GM23248 (cell line): ENCODE measurements around the gene JDP2. TPM values are rescaled to one million over a fixed set of nuclear protein-coding genes. Genes with fewer than 3 reads are reported as not detected.

Experiments used
- DNase-seq: peaks from one replicate; pipeline ENCODE4 v3.0.0-alpha.2; 2015
- H2AFZ ChIP-seq: fragments of 200-600 bp; sonication (generic); 2 replicates; pipeline ENCODE4 v1.6.1; 2016; ENCODE audit warnings: antibody characterized with exemption
- H3F3A ChIP-seq: fragments of 200-600 bp; sonication (generic); 2 replicates; pipeline ENCODE4 v1.6.1; 2016; ENCODE audit warnings: mild to moderate bottlenecking, antibody characterized with exemption, mixed run types; ENCODE audit not compliant: insufficient read depth
- H3K27ac ChIP-seq: fragments of 200-600 bp; sonication (generic); 2 replicates; pipeline ENCODE4 v1.5.1; 2016; ENCODE audit warnings: mild to moderate bottlenecking
- H3K27me3 ChIP-seq: fragments of 200-600 bp; sonication (generic); replicated peaks from 2 replicates; pipeline ENCODE4 v1.6.1; 2016; ENCODE audit warnings: mild to moderate bottlenecking; ENCODE audit not compliant: insufficient read depth
- H3K36me3 ChIP-seq: fragments of 200-600 bp; sonication (generic); 2 replicates; pipeline ENCODE4 v1.6.1; 2016; ENCODE audit warnings: low read depth, mild to moderate bottlenecking
- H3K4me1 ChIP-seq: fragments of 200-600 bp; sonication (generic); 2 replicates; pipeline ENCODE4 v1.6.1; 2016; ENCODE audit warnings: mild to moderate bottlenecking; ENCODE audit not compliant: insufficient read depth
- H3K4me2 ChIP-seq: fragments of 200-600 bp; sonication (generic); one replicate; pipeline ENCODE4 v1.6.1; 2016; ENCODE audit warnings: mild to moderate bottlenecking; ENCODE audit not compliant: unreplicated experiment
- H3K4me3 ChIP-seq: fragments of 200-600 bp; sonication (generic); 2 replicates; pipeline ENCODE4 v1.5.1; 2016; ENCODE audit warnings: mild to moderate bottlenecking
- H3K79me2 ChIP-seq: fragments of 200-600 bp; sonication (generic); 2 replicates; pipeline ENCODE4 v1.6.1; 2016; ENCODE audit warnings: mild to moderate bottlenecking; ENCODE audit not compliant: insufficient read depth
- H3K9ac ChIP-seq: fragments of 200-600 bp; sonication (generic); 2 replicates; pipeline ENCODE4 v1.6.1; 2016; ENCODE audit warnings: mild to moderate bottlenecking
- H3K9me2 ChIP-seq: fragments of 200-600 bp; sonication (generic); 2 replicates; pipeline ENCODE4 v1.6.1; 2016; ENCODE audit warnings: mixed run types, mild to moderate bottlenecking, moderate library complexity; ENCODE audit not compliant: insufficient read depth
- H3K9me3 ChIP-seq: fragments of 200-600 bp; sonication (generic); one replicate; pipeline ENCODE4 v1.6.1; 2017; ENCODE audit warnings: low read depth
- H4K20me1 ChIP-seq: fragments of 200-600 bp; sonication (generic); 2 replicates; pipeline ENCODE4 v1.6.0; 2016; ENCODE audit not compliant: insufficient read depth
- EZH2 ChIP-seq: fragments of 200-600 bp; sonication (generic); IDR thresholded peaks from 2 replicates; pipeline ENCODE4 v1.6.1; 2018; ENCODE audit warnings: antibody characterized with exemption, mild to moderate bottlenecking; ENCODE audit not compliant: insufficient read depth, poor library complexity, severe bottlenecking
- EZH2phosphoT487 ChIP-seq: fragments of 200-600 bp; sonication (generic); IDR thresholded peaks from 2 replicates; pipeline ENCODE4 v1.6.1; 2018; ENCODE audit warnings: antibody characterized with exemption, moderate library complexity, mild to moderate bottlenecking, low read depth; ENCODE audit not compliant: insufficient read depth
- WGBS, 2 experiments: methylation state at CpG; one replicate each; pipeline ENCODE4 v1.1.6; 2015 to 2017; ENCODE audit warnings: low lambda C conversion rate in 2 of 2, low coverage in 1 of 2; ENCODE audit errors: missing lambda C conversion rate in 2 of 2; 5-methylcytosine and 5-hydroxymethylcytosine counted together
- in situ Hi-C: fragments of 300-500 bp; cut with MboI; formaldehyde crosslinking; loops from 2 replicates; pipeline ENCODE4 v1.15.0; 2020
- polyA plus RNA-seq: library from polyadenylated mRNA; unstranded; fragments of >200 nt; fragmentation: Nextera tagmentation; extraction: Ambion mirVana; gene quantifications from 2 replicates; pipeline ENCODE4 v1.2.1, GENCODE V29; 2016
- total RNA-seq: library from RNA; depleted of rRNA; stranded (reverse); fragments of >200 nt; shearing (Covaris generic); gene quantifications from 2 replicates; pipeline ENCODE4 v1.2.3, GENCODE V29; 2014

Gene JDP2
- total and polyA plus RNA-seq, 2 experiments from 2014 or later: 20.0 to 163 TPM

DNA sequence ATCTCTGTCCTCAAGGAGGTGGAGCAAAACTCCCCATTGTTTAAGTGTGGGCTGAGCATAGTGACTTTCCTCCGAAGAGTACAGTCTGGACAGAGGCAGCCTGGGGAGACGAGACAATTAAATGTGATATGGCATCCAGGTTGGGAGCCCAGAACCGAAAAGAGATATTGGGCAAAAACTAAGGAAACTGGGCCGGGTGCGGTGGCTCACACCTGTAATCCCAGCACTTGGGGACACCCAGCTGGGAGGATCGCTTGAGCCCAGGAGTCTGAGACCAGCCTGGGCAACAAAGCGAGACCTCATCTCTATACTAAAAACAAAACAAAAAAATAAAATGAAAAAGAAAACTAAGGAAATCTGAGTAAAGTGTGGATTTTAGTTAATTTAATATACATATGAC is 35.9 kb upstream of the JDP2 start:
- in situ Hi-C loops: no loop called here
- no peak for DNase-seq
- Histone ChIP-seq H3K27ac (no peak overlapping the region), H3K4me3 (no peak overlapping the region), H3K36me3 (no peaks in the 10 kb centered on the region), H3K9me3 (no peaks in the 10 kb centered on the region), H3K4me2 (no peak overlapping the region), H3K27me3 (peaks cover 26% of the 10 kb centered on the region), H3F3A (no peaks in the 10 kb centered on the region), H2AFZ (no peak overlapping the region), H3K4me1 (no peaks in the 10 kb centered on the region), H3K9me2 (no peaks in the 10 kb centered on the region), H3K79me2 (no peaks in the 10 kb centered on the region), H3K9ac (no peak overlapping the region), H4K20me1 (no peaks in the 10 kb centered on the region)
- WGBS, 2 experiments: 84 to 89% methylated on average over 7 of the region's 7 CpGs
- TF ChIP-seq EZH2: no peak

DNA sequence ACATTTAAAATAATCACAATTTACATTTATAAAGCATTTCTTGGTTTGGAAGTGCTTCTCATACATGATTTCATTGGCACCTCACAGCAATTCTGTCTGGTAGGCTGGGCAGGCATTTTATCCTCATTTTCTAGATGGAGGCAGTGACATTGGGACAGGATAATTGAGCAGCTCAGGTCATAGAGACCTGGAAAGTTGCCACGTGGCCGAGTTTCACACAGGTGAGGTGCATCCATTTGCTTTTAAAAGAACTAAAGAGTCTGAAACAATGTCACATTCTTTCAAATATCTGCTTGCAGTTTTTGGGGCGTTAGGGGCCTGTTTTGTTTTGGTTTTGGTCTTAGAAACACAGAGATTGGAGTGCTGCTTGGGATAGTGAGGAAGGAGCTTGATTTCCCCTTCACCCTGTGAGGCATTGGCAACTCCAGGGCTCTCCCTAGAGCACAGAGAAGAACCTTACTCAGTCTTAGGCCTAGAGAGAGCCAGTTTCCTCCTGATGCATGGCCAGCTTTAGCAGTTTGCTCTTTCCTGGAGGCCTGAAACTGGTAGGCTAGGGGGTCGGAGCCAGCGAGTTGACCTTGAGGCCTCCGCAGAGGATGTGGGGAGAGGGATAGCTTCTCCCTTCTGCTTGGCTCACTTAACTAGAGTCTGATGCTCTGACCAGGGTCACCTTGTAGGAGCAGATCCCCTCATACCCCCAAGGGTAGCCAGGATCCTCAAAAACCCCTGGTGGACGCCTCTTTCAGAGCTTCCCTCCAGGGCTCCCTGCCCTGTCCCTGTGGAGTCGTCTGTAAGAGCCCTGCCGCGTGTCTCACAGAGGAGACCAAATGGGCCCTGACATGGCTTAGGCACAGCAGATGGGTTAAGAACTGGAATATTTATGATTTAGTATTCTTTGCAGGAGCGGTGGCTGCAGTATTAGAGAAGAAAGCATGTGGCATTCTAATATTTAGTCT is 34.9 kb upstream of the JDP2 start:
- Histone ChIP-seq H2AFZ (no peak overlapping the region), H3K9ac (no peak overlapping the region), H3K27ac (no peak overlapping the region), H4K20me1 (no peaks in the 10 kb centered on the region), H3K4me1 (no peaks in the 10 kb centered on the region), H3K9me3 (no peaks in the 10 kb centered on the region), H3K4me2 (no peak overlapping the region), H3K79me2 (no peaks in the 10 kb centered on the region), H3F3A (no peaks in the 10 kb centered on the region), H3K4me3 (no peak overlapping the region), H3K27me3 (peaks cover 22% of the 10 kb centered on the region), H3K9me2 (no peaks in the 10 kb centered on the region), H3K36me3 (no peaks in the 10 kb centered on the region)
- whole genome bisulfite sequencing, 2 experiments: 80 to 84% methylated on average over 11 of the region's 11 CpGs
- in situ Hi-C loops: no loop called here
- TF ChIP-seq EZH2phosphoT487 (no peak), EZH2 (no peak)
- DNase-seq: no peak

DNA sequence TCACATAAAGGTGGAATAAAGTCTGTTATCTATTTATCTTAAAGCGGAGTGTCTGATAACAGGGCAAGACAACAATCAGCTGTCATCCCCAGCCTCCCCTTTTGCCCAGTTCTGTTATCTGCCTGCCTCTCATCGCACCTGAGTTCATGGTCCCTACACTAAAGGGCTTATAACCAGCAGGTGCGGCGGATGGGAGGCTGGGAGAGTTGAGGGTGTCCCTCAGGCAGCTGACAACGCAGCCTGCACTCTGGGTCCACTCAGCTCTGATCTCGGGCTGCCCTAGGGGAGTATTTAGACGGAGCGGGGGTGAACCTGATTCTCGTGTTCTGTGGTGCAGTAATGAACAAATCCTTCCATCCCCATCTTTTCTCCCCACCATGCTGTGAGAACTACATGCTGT is 34.0 kb upstream of the JDP2 start:
- no peaks in the 10 kb centered on the region for H3K4me1 ChIP-seq
- in situ Hi-C loops: no loop called here
- DNase-seq: no peak
- H2AFZ ChIP-seq: no peak overlapping the region
- H3K27me3 ChIP-seq: peaks cover 22% of the 10 kb centered on the region
- H3K4me3 ChIP-seq: no peak overlapping the region
- H3K36me3 ChIP-seq: no peaks in the 10 kb centered on the region
- no peak overlapping the region for H3K4me2 ChIP-seq
- no peak overlapping the region for H3K27ac ChIP-seq
- no peaks in the 10 kb centered on the region for H4K20me1 ChIP-seq
- 64 to 79% methylated on average over 9 of the region's 9 CpGs for WGBS, 2 experiments
- TF ChIP-seq EZH2 (no peak), EZH2phosphoT487 (no peak)
- H3K9ac ChIP-seq: no peak overlapping the region
- H3K9me2 ChIP-seq: no peaks in the 10 kb centered on the region
- H3K9me3 ChIP-seq: no peaks in the 10 kb centered on the region
- no peaks in the 10 kb centered on the region for H3F3A ChIP-seq
- no peaks in the 10 kb centered on the region for H3K79me2 ChIP-seq

DNA sequence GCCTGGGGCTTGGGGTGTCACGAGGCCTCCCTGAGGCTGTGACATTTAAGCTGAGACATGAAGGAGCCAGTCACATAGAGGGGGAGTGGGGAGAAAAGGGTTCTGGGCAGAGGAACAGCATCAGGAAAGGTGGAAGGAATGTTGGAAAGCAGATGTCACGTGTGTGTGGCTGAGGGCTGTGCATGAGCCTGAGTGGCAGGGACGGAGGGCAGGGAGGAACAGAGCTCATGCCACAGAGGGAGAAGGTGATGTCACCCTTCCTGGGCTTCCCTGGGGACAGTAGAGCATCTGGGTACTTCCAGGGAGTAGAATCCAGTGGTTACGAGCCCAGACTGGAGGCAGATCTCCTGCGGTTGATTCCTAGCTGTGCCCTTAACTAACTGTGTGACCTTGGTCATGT is 32.0 kb upstream of the JDP2 start:
- Histone ChIP-seq H4K20me1 (no peaks in the 10 kb centered on the region), H3K79me2 (no peaks in the 10 kb centered on the region), H3K4me1 (peaks cover 10% of the 10 kb centered on the region), H3K4me2 (no peak overlapping the region), H3K27me3 (peaks cover 22% of the 10 kb centered on the region), H3F3A (no peaks in the 10 kb centered on the region), H3K4me3 (no peak overlapping the region), H3K36me3 (no peaks in the 10 kb centered on the region), H3K9me3 (no peaks in the 10 kb centered on the region), H3K27ac (no peak overlapping the region), H2AFZ (no peak overlapping the region), H3K9ac (no peak overlapping the region), H3K9me2 (no peaks in the 10 kb centered on the region)
- TF ChIP-seq EZH2 (no peak), EZH2phosphoT487 (no peak)
- 42 to 58% methylated on average over 5 of the region's 5 CpGs for WGBS, 2 experiments
- in situ Hi-C loops: no loop called here
- DNase-seq: no peak
